ENCODE results near the gene MTMR1. TPM values are rescaled to one million over a fixed set of nuclear protein-coding genes. Genes with fewer than 3 reads are reported as not detected.

MTMR1 gene
- polyA plus RNA-seq, 1 donor from 2014 or later: 34.7 TPM

DNA sequence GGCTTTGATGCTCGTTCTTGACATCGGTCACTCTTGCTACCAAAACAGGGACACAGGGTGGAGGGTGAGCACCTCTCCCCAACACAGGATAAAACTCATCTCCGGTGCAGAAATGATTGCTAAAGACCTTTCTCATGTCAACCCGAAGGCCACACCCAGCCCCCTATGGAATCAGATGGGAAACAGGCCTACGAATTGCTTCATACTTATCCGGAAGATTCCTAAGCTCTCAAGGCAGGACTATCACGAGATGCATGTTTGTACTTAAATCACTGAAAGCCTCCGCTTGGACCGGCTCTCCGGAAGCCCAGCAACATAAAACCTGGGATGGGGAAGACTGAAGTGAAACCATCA is 74.9 kb downstream of the MTMR1 start:
- H3K9me3 ChIP-seq (ENCODE audit: low read length): no peaks in the 10 kb centered on the region
- no peaks in the 10 kb centered on the region for H3K79me2 ChIP-seq (replicated peaks; ENCODE audit: insufficient read depth, low read length)
- no peak overlapping the region for H3K27ac ChIP-seq (ENCODE audit: low read length)
- no peaks in the 10 kb centered on the region for H3K9me2 ChIP-seq (ENCODE audit: insufficient read depth, low read length)
- TF ChIP-seq, protein P1, sequence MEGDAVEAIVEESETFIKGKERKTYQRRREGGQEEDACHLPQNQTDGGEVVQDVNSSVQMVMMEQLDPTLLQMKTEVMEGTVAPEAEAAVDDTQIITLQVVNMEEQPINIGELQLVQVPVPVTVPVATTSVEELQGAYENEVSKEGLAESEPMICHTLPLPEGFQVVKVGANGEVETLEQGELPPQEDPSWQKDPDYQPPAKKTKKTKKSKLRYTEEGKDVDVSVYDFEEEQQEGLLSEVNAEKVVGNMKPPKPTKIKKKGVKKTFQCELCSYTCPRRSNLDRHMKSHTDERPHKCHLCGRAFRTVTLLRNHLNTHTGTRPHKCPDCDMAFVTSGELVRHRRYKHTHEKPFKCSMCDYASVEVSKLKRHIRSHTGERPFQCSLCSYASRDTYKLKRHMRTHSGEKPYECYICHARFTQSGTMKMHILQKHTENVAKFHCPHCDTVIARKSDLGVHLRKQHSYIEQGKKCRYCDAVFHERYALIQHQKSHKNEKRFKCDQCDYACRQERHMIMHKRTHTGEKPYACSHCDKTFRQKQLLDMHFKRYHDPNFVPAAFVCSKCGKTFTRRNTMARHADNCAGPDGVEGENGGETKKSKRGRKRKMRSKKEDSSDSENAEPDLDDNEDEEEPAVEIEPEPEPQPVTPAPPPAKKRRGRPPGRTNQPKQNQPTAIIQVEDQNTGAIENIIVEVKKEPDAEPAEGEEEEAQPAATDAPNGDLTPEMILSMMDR (IDR thresholded peaks at IDR 0.05; ENCODE audit: poor library complexity, severe bottlenecking): no peak
- TF ChIP-seq EP300 (conservative IDR thresholded peaks at IDR 0.05; ENCODE audit: poor library complexity, severe bottlenecking): no peak
- no peak for TF ChIP-seq MXI1 (conservative IDR thresholded peaks at IDR 0.05; ENCODE audit: poor library complexity, severe bottlenecking)
- no peak for TF ChIP-seq RAD21 (conservative IDR thresholded peaks at IDR 0.05)
- TF ChIP-seq POLR2AphosphoS5 (IDR thresholded peaks at IDR 0.05): no peak
- TF ChIP-seq, protein P2, sequence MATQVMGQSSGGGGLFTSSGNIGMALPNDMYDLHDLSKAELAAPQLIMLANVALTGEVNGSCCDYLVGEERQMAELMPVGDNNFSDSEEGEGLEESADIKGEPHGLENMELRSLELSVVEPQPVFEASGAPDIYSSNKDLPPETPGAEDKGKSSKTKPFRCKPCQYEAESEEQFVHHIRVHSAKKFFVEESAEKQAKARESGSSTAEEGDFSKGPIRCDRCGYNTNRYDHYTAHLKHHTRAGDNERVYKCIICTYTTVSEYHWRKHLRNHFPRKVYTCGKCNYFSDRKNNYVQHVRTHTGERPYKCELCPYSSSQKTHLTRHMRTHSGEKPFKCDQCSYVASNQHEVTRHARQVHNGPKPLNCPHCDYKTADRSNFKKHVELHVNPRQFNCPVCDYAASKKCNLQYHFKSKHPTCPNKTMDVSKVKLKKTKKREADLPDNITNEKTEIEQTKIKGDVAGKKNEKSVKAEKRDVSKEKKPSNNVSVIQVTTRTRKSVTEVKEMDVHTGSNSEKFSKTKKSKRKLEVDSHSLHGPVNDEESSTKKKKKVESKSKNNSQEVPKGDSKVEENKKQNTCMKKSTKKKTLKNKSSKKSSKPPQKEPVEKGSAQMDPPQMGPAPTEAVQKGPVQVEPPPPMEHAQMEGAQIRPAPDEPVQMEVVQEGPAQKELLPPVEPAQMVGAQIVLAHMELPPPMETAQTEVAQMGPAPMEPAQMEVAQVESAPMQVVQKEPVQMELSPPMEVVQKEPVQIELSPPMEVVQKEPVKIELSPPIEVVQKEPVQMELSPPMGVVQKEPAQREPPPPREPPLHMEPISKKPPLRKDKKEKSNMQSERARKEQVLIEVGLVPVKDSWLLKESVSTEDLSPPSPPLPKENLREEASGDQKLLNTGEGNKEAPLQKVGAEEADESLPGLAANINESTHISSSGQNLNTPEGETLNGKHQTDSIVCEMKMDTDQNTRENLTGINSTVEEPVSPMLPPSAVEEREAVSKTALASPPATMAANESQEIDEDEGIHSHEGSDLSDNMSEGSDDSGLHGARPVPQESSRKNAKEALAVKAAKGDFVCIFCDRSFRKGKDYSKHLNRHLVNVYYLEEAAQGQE (IDR thresholded peaks at IDR 0.05; ENCODE audit: borderline replicate concordance): no peak
- no peak for TF ChIP-seq TAF1 (IDR thresholded peaks at IDR 0.05; ENCODE audit: low read depth)
- TF ChIP-seq SMC3 (conservative IDR thresholded peaks at IDR 0.05; ENCODE audit: poor library complexity): no peak
- no peak for TF ChIP-seq EZH2 (IDR thresholded peaks at IDR 0.05; ENCODE audit: borderline replicate concordance, insufficient read depth, low read length, poor library complexity, severe bottlenecking)
- no peaks in the 10 kb centered on the region for H3K27me3 ChIP-seq (ENCODE audit: insufficient read depth, low read depth, low read length)
- H3K9ac ChIP-seq (ENCODE audit: low read length): no peak overlapping the region
- H3K4me2 ChIP-seq (ENCODE audit: low read length): no peak overlapping the region
- no peaks in the 10 kb centered on the region for H4K20me1 ChIP-seq (ENCODE audit: insufficient read depth)
- H2AFZ ChIP-seq (ENCODE audit: low read depth, low read length): no peak overlapping the region
- H3K36me3 ChIP-seq (ENCODE audit: insufficient read depth, low read length): no peaks in the 10 kb centered on the region
- H3K4me3 ChIP-seq (ENCODE audit: low read length): no peak overlapping the region
- H3F3A ChIP-seq (ENCODE audit: insufficient read depth, low read length, poor library complexity, severe bottlenecking): no peaks in the 10 kb centered on the region

DNA sequence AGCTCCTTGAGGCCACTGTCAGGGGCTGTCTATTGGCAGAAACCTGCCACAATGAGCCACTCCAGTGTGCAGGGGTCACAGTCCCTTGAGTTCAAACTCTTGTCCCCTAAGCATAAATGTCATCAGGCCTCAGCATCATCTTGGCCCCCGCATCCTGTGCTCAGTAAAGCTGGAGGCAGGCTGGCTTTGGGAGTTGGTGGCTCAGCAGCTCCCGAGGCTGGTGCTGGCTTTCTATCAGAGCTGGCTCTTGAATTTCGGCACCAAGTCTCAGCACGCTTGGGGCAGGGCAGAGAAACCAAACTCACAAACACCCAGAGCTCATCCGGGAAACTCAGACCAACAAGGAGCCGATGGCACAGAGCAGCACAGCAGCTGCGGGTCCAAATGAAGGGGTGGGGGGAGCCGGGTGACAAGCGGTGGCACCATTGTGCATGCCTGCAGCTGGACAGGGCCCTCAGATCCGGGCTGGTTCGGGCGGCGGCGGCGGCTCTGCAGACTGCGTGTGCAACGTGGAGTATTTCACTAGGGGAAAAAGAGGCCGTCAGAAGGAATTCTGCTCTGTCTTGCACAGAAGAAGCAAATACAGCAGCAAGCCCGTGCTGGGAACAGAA is 75.5 kb downstream of the MTMR1 start:
- Histone ChIP-seq H3K27ac (ENCODE audit: low read length) (no peak overlapping the region), H3K9ac (ENCODE audit: low read length) (no peak overlapping the region), H3F3A (ENCODE audit: insufficient read depth, low read length, poor library complexity, severe bottlenecking) (no peaks in the 10 kb centered on the region), H3K79me2 (replicated peaks; ENCODE audit: insufficient read depth, low read length) (no peaks in the 10 kb centered on the region), H3K4me3 (ENCODE audit: low read length) (no peak overlapping the region), H3K36me3 (ENCODE audit: insufficient read depth, low read length) (no peaks in the 10 kb centered on the region), H2AFZ (ENCODE audit: low read depth, low read length) (no peak overlapping the region), H4K20me1 (ENCODE audit: insufficient read depth) (no peaks in the 10 kb centered on the region), H3K9me2 (ENCODE audit: insufficient read depth, low read length) (no peaks in the 10 kb centered on the region), H3K4me2 (ENCODE audit: low read length) (no peak overlapping the region), H3K27me3 (ENCODE audit: insufficient read depth, low read depth, low read length) (no peaks in the 10 kb centered on the region), H3K9me3 (ENCODE audit: low read length) (no peaks in the 10 kb centered on the region)
- TF ChIP-seq, protein P2 (IDR thresholded peaks at IDR 0.05; ENCODE audit: borderline replicate concordance): no peak

Data from neural cell (in vitro differentiated cells).